Adrenal gland (tissue), 12 donors: ENCODE results near the gene PDLIM5. TPM values are rescaled to one million over a fixed set of nuclear protein-coding genes. Genes with fewer than 3 reads are reported as not detected.

Source experiments
- DNase-seq, 7 donors: peaks; one replicate each; pipeline ENCODE4 v3.0.0-alpha.2; 2019 to 2020
- H3K27ac ChIP-seq, 5 donors: fragments of 200-600 bp; sonication (generic) in 4 of 5; 1 replicate in 3 of 5; 2 replicates in 2 of 5; pipeline versions ENCODE4 v1.5.1 to v1.8.0; 2016 to 2020; ENCODE audit warnings: mild to moderate bottlenecking in 1 of 5
- H3K27me3 ChIP-seq: fragments of 200-600 bp; 2 replicates; pipeline ENCODE4 v1.8.0; 2021
- H3K36me3 ChIP-seq, 2 donors: fragments of 200-600 bp; replicated peaks in 1 of 2; 1 replicate in 1 of 2; 2 replicates in 1 of 2; pipeline versions ENCODE4 v1.5.1 to v1.8.0; 2018 to 2022
- H3K4me1 ChIP-seq, 2 donors: fragments of 200-600 bp; replicated peaks in 1 of 2; 1 replicate in 1 of 2; 2 replicates in 1 of 2; pipeline versions ENCODE4 v1.5.1 to v1.8.0; 2018 to 2021
- H3K4me3 ChIP-seq, 4 donors: fragments of 200-600 bp; sonication (generic) in 3 of 4; one replicate each; pipeline ENCODE4 v1.5.1; 2016 to 2018
- H3K9me3 ChIP-seq, 3 donors: fragments of 200-600 bp; sonication (generic) in 1 of 3; replicated peaks in 1 of 3; 1 replicate in 2 of 3; 2 replicates in 1 of 3; pipeline versions ENCODE4 v1.5.1 to v1.8.0; 2016 to 2021
- CTCF ChIP-seq, 6 experiments: fragments of 450-650 bp in 4 of 6; fragments of 200-600 bp in 2 of 6; sonication (generic) in 1 of 6; IDR thresholded peaks; 1 replicate in 5 of 6; 2 replicates in 1 of 6; pipeline versions ENCODE4 v1.5.1 to v1.8.0; 2016 to 2021; ENCODE audit warnings: antibody characterized with exemption in 6 of 6, mild to moderate bottlenecking in 2 of 6, moderate library complexity in 1 of 6
- POLR2A ChIP-seq, 2 donors: fragments of 450-650 bp; IDR thresholded peaks; one replicate each; pipeline ENCODE4 v1.6.1; 2017; ENCODE audit warnings: antibody characterized with exemption in 2 of 2, mild to moderate bottlenecking in 2 of 2, moderate library complexity in 1 of 2
- WGBS, 4 donors: extraction: QIAGEN DNeasy Blood & Tissue Kit in 2 of 4; methylation state at CpG; one replicate each; pipeline versions ENCODE4 v1.1.5 to v1.1.7; 2013 to 2017; 5-methylcytosine and 5-hydroxymethylcytosine counted together
- intact Hi-C, 2 donors: fragments of 100-400 bp; cut with DNase I; formaldehyde crosslinking; loops; one replicate each; pipeline versions ENCODE4 v1.14.1 to v1.15.0; 2022 to 2023
- polyA plus RNA-seq, 3 donors: library from polyadenylated mRNA; stranded (reverse); fragments of 200-250 nt in 2 of 3; fragments of 350-450 nt in 1 of 3; fragmentation: Illumina TruSeq in 1 of 3; extraction: RNeasy Lipid Tissue Mini Kit (QIAGEN cat#74804) in 1 of 3; gene quantifications; one replicate each; pipeline ENCODE4 v1.2.3, GENCODE V29; 2013 to 2014
- total RNA-seq, 9 donors: library from RNA; depleted of rRNA in 4 of 9; stranded (reverse); fragments of >200 nt in 4 of 9; fragments of 120-200 nt in 1 of 9; fragmentation: NEBNext Ultra II Directional in 1 of 9; extraction: Animal tissue kit (Norgen Biotek cat#: 25700) in 1 of 9; gene quantifications; one replicate each; pipeline versions ENCODE4 v1.1.0 to v1.2.4, GENCODE V29; 2013 to 2023
- donor health status: healthy with polysubstance abuse.
- donor health status: Bipolar disorder and iron deficiency.
- donor health status: DM: yes; HTN: yes; CAD: no.
- donor health status: DM: no; HTN: no; CAD: no.
- donor health status: DM: no; HTN: no; CAD: no.
- donor health status: DM: yes; HTN: yes; CAD: no.

PDLIM5 gene
- total and polyA plus RNA-seq, 12 donors, result 26.2 to 150 (median 84.0) TPM

DNA sequence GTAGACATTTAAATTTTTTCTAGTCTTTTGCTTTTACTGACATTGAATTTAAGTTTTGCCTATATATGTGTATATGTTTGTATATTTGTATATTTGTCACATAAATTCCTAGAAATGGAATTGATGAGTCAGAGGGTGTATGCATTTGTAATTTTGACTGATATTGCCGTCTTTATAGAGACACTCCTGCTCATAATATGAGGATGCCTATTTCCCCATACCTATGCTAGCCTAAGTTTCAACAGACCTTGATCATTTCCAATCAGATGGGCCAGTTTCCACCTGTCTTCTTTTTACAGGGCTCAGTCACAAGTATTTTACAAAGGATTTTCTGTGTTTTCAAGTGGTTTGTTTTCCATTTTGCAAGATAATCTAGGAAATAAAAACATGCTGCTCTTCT lies 10.8 kb downstream of the PDLIM5 start:
- H3K4me3 ChIP-seq, result no peak overlapping the region
- WGBS, 4 donors, result 50 to 71% (median 65%) methylated on average over 1 of the region's 1 CpG
- no peaks in the 10 kb centered on the region for H3K9me3 ChIP-seq
- no peak overlapping the region for H3K27ac ChIP-seq
- intact Hi-C loops, result no loop called here
- TF ChIP-seq CTCF (IDR thresholded peaks at IDR 0.05), result no peak
- no peak for TF ChIP-seq POLR2A (IDR thresholded peaks at IDR 0.05)
- H3K27me3 ChIP-seq, result no peaks in the 10 kb centered on the region
- no peaks in the 10 kb centered on the region for H3K36me3 ChIP-seq
- H3K4me1 ChIP-seq, result peaks cover 8 to 53% of the 10 kb centered on the region in 2 donors
- no peak for DNase-seq

GRCh38 chr4:94463771-94464170 lies 12.0 kb downstream of the PDLIM5 start:
- 100% methylated on average over 1 of the region's 1 CpG for WGBS, 4 donors
- H3K4me1 ChIP-seq, result peaks cover 0 to 41% of the 10 kb centered on the region in 2 donors
- DNase-seq, result no peak
- no peak overlapping the region for H3K4me3 ChIP-seq
- intact Hi-C loops, result no loop called here
- no peaks in the 10 kb centered on the region for H3K27me3 ChIP-seq
- no peak overlapping the region for H3K27ac ChIP-seq
- no peaks in the 10 kb centered on the region for H3K9me3 ChIP-seq
- TF ChIP-seq CTCF (IDR thresholded peaks at IDR 0.05), result no peak
- TF ChIP-seq POLR2A (IDR thresholded peaks at IDR 0.05), result no peak
- no peaks in the 10 kb centered on the region for H3K36me3 ChIP-seq

GRCh38 chr4:94466371-94466770 lies 14.6 kb downstream of the PDLIM5 start:
- H3K36me3 ChIP-seq, result no peaks in the 10 kb centered on the region
- DNase-seq, result no peak
- TF ChIP-seq POLR2A (IDR thresholded peaks at IDR 0.05), result no peak
- TF ChIP-seq CTCF (IDR thresholded peaks at IDR 0.05), result no peak
- no peak overlapping the region for H3K4me3 ChIP-seq
- H3K4me1 ChIP-seq, result peaks cover 7 to 21% of the 10 kb centered on the region in 2 donors
- H3K27ac ChIP-seq, result no peak overlapping the region
- no peaks in the 10 kb centered on the region for H3K27me3 ChIP-seq
- H3K9me3 ChIP-seq, result no peaks in the 10 kb centered on the region
- intact Hi-C loops, result no loop called here

DNA sequence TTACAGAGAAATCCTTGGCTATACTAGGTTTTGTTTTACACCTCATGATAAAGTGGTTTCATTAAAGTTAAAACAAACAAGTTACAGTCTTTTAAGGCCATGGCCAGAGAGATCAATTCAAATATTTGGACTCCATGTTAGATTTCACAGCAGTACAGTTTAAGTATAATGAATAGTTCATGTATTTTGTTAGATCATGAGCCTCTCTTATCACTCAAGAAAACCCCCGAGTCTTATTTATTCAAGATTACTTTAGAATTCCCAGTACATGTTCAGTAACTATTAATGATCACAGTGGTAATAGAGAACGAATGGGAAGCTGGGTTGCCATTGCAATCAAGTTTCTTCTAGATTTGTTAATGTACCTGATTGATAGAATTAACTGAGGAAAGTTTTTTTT lies 15.2 kb downstream of the PDLIM5 start:
- TF ChIP-seq CTCF (IDR thresholded peaks at IDR 0.05) (no peak), POLR2A (IDR thresholded peaks at IDR 0.05) (no peak)
- H3K27ac ChIP-seq, result no peak overlapping the region
- H3K9me3 ChIP-seq, result no peaks in the 10 kb centered on the region
- intact Hi-C loops, result no loop called here
- H3K36me3 ChIP-seq, result no peaks in the 10 kb centered on the region
- 82 to 95% (median 85%) methylated on average over 2 of the region's 2 CpGs for WGBS, 4 donors
- H3K4me1 ChIP-seq, result peaks cover 7 to 25% of the 10 kb centered on the region in 2 donors
- DNase-seq, result no peak
- H3K4me3 ChIP-seq, result no peak overlapping the region
- H3K27me3 ChIP-seq, result no peaks in the 10 kb centered on the region
